HCT116 (cell line): Measurements from ENCODE around the gene CUBN. TPM values are rescaled to one million over a fixed set of nuclear protein-coding genes. Genes with fewer than 3 reads are reported as not detected.

Experiments used
- ATAC-seq: fragments of 200-7000 bp; cut with Tn5 transposase; 2 replicates; pipeline ENCODE4 v1.9.1; 2020; ENCODE audit warnings: mild to moderate bottlenecking, moderate library complexity
- BruUV-seq: library from RNA; stranded (reverse); fragments of 400-500 nt; replicated peaks from 2 replicates; lab custom pipeline; 2021; lab: Mats Ljungman, UMichigan
- CTCF ChIA-PET: fragments of 300-600 bp; sonication (Branson Sonifier 250); formaldehyde crosslinking; loops from one replicate; lab custom pipeline; 2021; ENCODE audit warnings: antibody characterized with exemption; lab: Charles Lee
- POLR2A ChIA-PET: fragments of 300-600, 350-600 bp; sonication (Branson Sonifier 250); formaldehyde crosslinking; loops from one replicate; lab custom pipeline; 2021; ENCODE audit warnings: antibody characterized with exemption; lab: Charles Lee
- RAD21 ChIA-PET, 2 experiments: fragments of 300-600 bp; sonication (Branson Sonifier 250); formaldehyde crosslinking; loops; one replicate each; lab custom pipeline; 2023; ENCODE audit warnings: low total read pairs in 2 of 2; ENCODE audit not compliant: uncharacterized antibody in 2 of 2, unreplicated experiment in 2 of 2, low non-redundant PET in 1 of 2; lab: Charles Lee
- DNase-seq: peaks from one replicate; pipeline ENCODE4 v3.0.0-alpha.2; 2010; ENCODE audit warnings: low read depth, low spot score
- H2AFZ ChIP-seq: fragments of 200-600 bp; shearing (Covaris generic), sonication (generic); 2 replicates; pipeline ENCODE4 v1.6.1; 2017; ENCODE audit warnings: low read depth, mixed run types, mixed read lengths, antibody characterized with exemption, low read length; ENCODE audit not compliant: poor library complexity, severe bottlenecking
- H3K27ac ChIP-seq: 2 replicates; pipeline ENCODE4 v1.5.1; 2012; ENCODE audit warnings: low read depth, low read length
- H3K27me3 ChIP-seq: fragments of 200-600 bp; sonication (generic); 2 replicates; pipeline ENCODE4 v1.6.1; 2016; ENCODE audit warnings: mixed run types, low read length, mixed read lengths; ENCODE audit not compliant: insufficient read depth
- H3K36me3 ChIP-seq, 2 experiments: fragments of 200-500 bp in 1 of 2; fragments of 200-600 bp in 1 of 2; sonication (Bioruptor generic) in 1 of 2; sonication (generic) in 1 of 2; 2 replicates each; pipeline versions ENCODE4 v1.5.1 to v1.6.1; 2014 to 2016; ENCODE audit warnings: low read length in 2 of 2, inconsistent platforms in 1 of 2, mixed read lengths in 1 of 2, mixed run types in 1 of 2; ENCODE audit not compliant: insufficient read depth in 2 of 2, control insufficient read depth in 1 of 2
- H3K4me1 ChIP-seq, 2 experiments: fragments of 200-600 bp in 1 of 2; sonication (generic) in 1 of 2; 2 replicates each; pipeline versions ENCODE4 v1.5.1 to v1.6.1; 2012 to 2017; ENCODE audit warnings: low read length in 2 of 2, inconsistent platforms in 1 of 2, mild to moderate bottlenecking in 1 of 2, mixed read lengths in 1 of 2, mixed run types in 1 of 2, moderate library complexity in 1 of 2; ENCODE audit not compliant: insufficient read depth in 2 of 2, control insufficient read depth in 1 of 2
- H3K4me2 ChIP-seq: fragments of 200-600 bp; sonication (generic); 2 replicates; pipeline ENCODE4 v1.6.1; 2017; ENCODE audit warnings: mixed run types, low read length, mixed read lengths
- H3K4me3 ChIP-seq, 2 experiments: fragments of 200-600 bp in 1 of 2; sonication (generic) in 1 of 2; replicated peaks in 1 of 2; 2 replicates each; pipeline ENCODE4 v1.5.1; 2011 to 2016; ENCODE audit warnings: low read length in 2 of 2, control low read depth in 1 of 2, low read depth in 1 of 2, mild to moderate bottlenecking in 1 of 2, mixed read lengths in 1 of 2, mixed run types in 1 of 2
- H3K79me2 ChIP-seq: fragments of 200-600 bp; sonication (generic); 2 replicates; pipeline ENCODE4 v1.6.1; 2017; ENCODE audit warnings: mild to moderate bottlenecking, mixed run types, low read length, moderate library complexity, mixed read lengths; ENCODE audit not compliant: insufficient read depth
- H3K9ac ChIP-seq: fragments of 200-600 bp; sonication (generic); 2 replicates; pipeline ENCODE4 v1.6.1; 2016; ENCODE audit warnings: low read length, mixed read lengths
- H3K9me2 ChIP-seq: fragments of 200-600 bp; sonication (generic), shearing (Covaris generic); 2 replicates; pipeline ENCODE4 v1.6.1; 2017; ENCODE audit warnings: mixed run types, mild to moderate bottlenecking, moderate library complexity; ENCODE audit not compliant: insufficient read depth
- H3K9me3 ChIP-seq, 2 experiments: fragments of 200-500 bp in 1 of 2; fragments of 200-600 bp in 1 of 2; sonication (Bioruptor generic) in 1 of 2; sonication (generic) in 1 of 2; 2 replicates each; pipeline ENCODE4 v1.6.1; 2014 to 2017; ENCODE audit warnings: low read length in 2 of 2, mixed read lengths in 2 of 2, inconsistent platforms in 1 of 2, low read depth in 1 of 2, mild to moderate bottlenecking in 1 of 2, mixed run types in 1 of 2, moderate library complexity in 1 of 2; ENCODE audit not compliant: control insufficient read depth in 1 of 2, insufficient read depth in 1 of 2
- H4K20me1 ChIP-seq: fragments of 200-600 bp; sonication (generic), shearing (Covaris generic); 2 replicates; pipeline ENCODE4 v1.6.1; 2017; ENCODE audit warnings: mixed run types, mild to moderate bottlenecking, moderate library complexity; ENCODE audit not compliant: insufficient read depth
- CBX3 ChIP-seq: IDR thresholded peaks from 2 replicates; pipeline ENCODE4 v1.6.1; 2012; ENCODE audit warnings: low read depth
- CEBPB ChIP-seq: IDR thresholded peaks from 2 replicates; pipeline ENCODE4 v1.6.1; 2012; ENCODE audit warnings: low read depth
- EGR1 ChIP-seq: IDR thresholded peaks from 2 replicates; pipeline ENCODE4 v1.6.1; 2012; ENCODE audit warnings: low read depth
- ELF1 ChIP-seq: IDR thresholded peaks from 2 replicates; pipeline ENCODE4 v1.6.1; 2012; ENCODE audit warnings: low read depth, borderline replicate concordance
- EZH2 ChIP-seq: fragments of 200-600 bp; sonication (generic); IDR thresholded peaks from 2 replicates; pipeline ENCODE4 v1.6.1; 2017; ENCODE audit warnings: antibody characterized with exemption, mixed run types
- EZH2phosphoT487 ChIP-seq: fragments of 200-600 bp; IDR thresholded peaks from 2 replicates; pipeline ENCODE4 v1.6.1; 2018; ENCODE audit warnings: antibody characterized with exemption, borderline replicate concordance
- FOSL1 ChIP-seq: IDR thresholded peaks from 2 replicates; pipeline ENCODE4 v1.6.1; 2012; ENCODE audit warnings: low read depth
- JUND ChIP-seq: IDR thresholded peaks from 2 replicates; pipeline ENCODE4 v1.6.1; 2012
- POLR2A ChIP-seq: IDR thresholded peaks from 2 replicates; pipeline ENCODE4 v1.7.0; 2011; ENCODE audit warnings: borderline replicate concordance; ENCODE audit not compliant: insufficient read depth, insufficient read length; ENCODE audit errors: extremely low read depth
- RAD21 ChIP-seq: IDR thresholded peaks from 2 replicates; pipeline ENCODE4 v1.6.1; 2012; ENCODE audit warnings: low read depth, mild to moderate bottlenecking
- SIN3A ChIP-seq: IDR thresholded peaks from 2 replicates; pipeline ENCODE4 v1.6.1; 2012; ENCODE audit warnings: low read depth
- SP1 ChIP-seq: IDR thresholded peaks from 2 replicates; pipeline ENCODE4 v1.6.1; 2012; ENCODE audit warnings: low read depth
- SRF ChIP-seq: IDR thresholded peaks from 2 replicates; pipeline ENCODE4 v1.6.1; 2012; ENCODE audit warnings: low read depth
- TCF7L2 ChIP-seq: IDR thresholded peaks from 2 replicates; pipeline ENCODE4 v1.7.0; 2011; ENCODE audit warnings: borderline replicate concordance, inconsistent platforms; ENCODE audit not compliant: insufficient read depth, insufficient read length; ENCODE audit errors: extremely low read depth
- YY1 ChIP-seq: IDR thresholded peaks from 2 replicates; pipeline ENCODE4 v1.6.1; 2011; ENCODE audit warnings: low read length, low read depth, moderate library complexity, mild to moderate bottlenecking; ENCODE audit not compliant: insufficient replicate concordance; ENCODE audit errors: extremely low read depth
- ZFX ChIP-seq: fragments of 450-650 bp; IDR thresholded peaks from 2 replicates; pipeline ENCODE4 v1.6.1; 2017
- ZNF274 ChIP-seq: fragments of 200-500 bp; sonication (Bioruptor generic); IDR thresholded peaks from 2 replicates; pipeline ENCODE4 v1.6.1; 2014; ENCODE audit warnings: mild to moderate bottlenecking, low read depth, low read length, inconsistent platforms
- intact Hi-C: fragments of 100-400 bp; cut with micrococcal nuclease; formaldehyde crosslinking; loops from 2 replicates; pipeline ENCODE4 v1.10.0; 2022
- total RNA-seq: library from RNA; stranded (reverse); gene quantifications from one replicate; pipeline ENCODE4 v1.2.1, GENCODE V29; 2021; ENCODE audit not compliant: unreplicated experiment
- TF ChIP-seq, protein P1 (sequence below): IDR thresholded peaks from 2 replicates; pipeline ENCODE4 v1.6.1; 2012
- TF ChIP-seq, protein P2 (sequence below): IDR thresholded peaks from 2 replicates; pipeline ENCODE4 v1.6.1; 2011; ENCODE audit warnings: mild to moderate bottlenecking, low read length, moderate library complexity; ENCODE audit not compliant: insufficient replicate concordance; ENCODE audit errors: extremely low read depth
- TF ChIP-seq, protein P3 (sequence below): IDR thresholded peaks from 2 replicates; pipeline ENCODE4 v1.6.1; 2012

Gene CUBN
- total RNA-seq, 1 experiment from 2014 or later, result 1.2 TPM

DNA sequence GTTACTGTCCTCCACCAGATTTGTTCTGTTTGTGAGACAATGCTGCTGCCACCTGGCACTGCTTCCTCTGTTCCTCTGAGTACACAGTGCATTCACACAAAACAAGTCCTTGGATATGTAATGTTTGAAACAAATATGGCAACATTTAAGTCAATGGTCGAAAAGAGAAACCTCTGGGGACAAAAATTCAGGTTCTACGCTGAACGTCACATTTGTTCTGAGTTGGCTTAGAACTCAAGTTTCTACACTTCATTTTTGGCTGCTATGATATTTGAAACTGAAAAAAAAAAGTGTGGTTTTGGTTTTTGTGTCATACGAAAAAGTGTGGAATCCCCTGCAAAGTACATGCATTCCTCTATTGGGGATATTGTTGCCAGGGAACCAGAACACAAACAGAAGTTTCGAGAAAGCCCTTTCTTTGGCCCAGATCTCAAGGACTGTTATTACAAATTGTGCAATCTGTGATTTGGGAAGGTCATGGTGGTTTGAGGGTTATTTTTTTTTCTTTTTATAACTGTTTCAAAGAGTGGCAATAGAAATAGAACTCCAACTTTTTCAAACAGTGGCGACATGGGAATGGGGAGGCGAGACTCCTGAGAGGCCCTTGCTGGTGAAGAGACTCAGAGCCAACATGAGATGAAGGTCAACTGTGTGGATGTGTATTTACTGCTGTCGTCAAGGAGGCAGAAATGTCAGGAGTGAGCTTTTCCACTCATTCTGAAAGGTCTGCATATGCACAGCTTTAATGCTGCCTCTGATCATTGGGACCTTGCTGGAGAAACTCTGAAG, 127.5 kb downstream of the CUBN start:
- POLR2A ChIA-PET, result no interaction called here
- BruUV-seq, result no TSS peak
- TF ChIP-seq SIN3A (no peak), EZH2 (no peak), POLR2A (no peak), CEBPB (no peak), CBX3 (no peak), JUND (no peak)
- intact Hi-C loops, result no loop called here
- no peaks in the 10 kb centered on the region for H3K9me3 ChIP-seq
- no peaks in the 10 kb centered on the region for H3K4me1 ChIP-seq
- no peak overlapping the region for H3K4me3 ChIP-seq
- H3K9ac ChIP-seq, result no peak overlapping the region
- no peak for DNase-seq
- H3K79me2 ChIP-seq, result no peaks in the 10 kb centered on the region
- no peak overlapping the region for H3K4me2 ChIP-seq
- CTCF ChIA-PET, result no interaction called here
- H3K9me2 ChIP-seq, result no peaks in the 10 kb centered on the region
- RAD21 ChIA-PET, result no interaction called here
- no peaks in the 10 kb centered on the region for H3K36me3 ChIP-seq
- no peaks in the 10 kb centered on the region for H3K27me3 ChIP-seq
- ATAC-seq, result no peak
- H4K20me1 ChIP-seq, result no peaks in the 10 kb centered on the region
- H2AFZ ChIP-seq, result no peak overlapping the region
- H3K27ac ChIP-seq, result no peak overlapping the region

DNA sequence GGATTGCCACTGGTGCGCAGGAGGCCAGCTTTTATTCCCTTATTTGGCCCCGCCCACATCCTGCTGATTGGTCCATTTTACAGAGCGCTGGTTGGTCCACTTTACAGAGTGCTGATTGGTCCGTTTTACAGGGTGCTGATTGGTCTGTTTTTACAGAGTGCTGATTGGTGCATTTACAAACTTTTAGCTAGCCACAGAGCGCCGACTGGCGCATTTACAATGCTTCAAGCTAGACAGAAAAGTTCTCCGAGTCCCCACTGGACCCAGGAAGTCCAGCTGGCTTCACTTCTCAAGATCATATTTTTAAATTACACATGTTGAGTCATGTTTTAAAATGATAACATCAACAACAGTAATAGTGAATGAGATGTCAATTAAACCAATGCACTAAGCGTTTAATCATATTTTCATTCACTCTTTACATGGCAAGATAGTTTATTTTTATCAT, 128.3 kb downstream of the CUBN start:
- DNase-seq, result no peak
- intact Hi-C loops, result no loop called here
- Histone ChIP-seq H3K79me2 (no peaks in the 10 kb centered on the region), H3K27me3 (no peaks in the 10 kb centered on the region), H4K20me1 (no peaks in the 10 kb centered on the region), H3K4me2 (no peak overlapping the region), H3K9me2 (no peaks in the 10 kb centered on the region), H3K9me3 (no peaks in the 10 kb centered on the region), H3K36me3 (no peaks in the 10 kb centered on the region), H2AFZ (no peak overlapping the region)
- no peak for ATAC-seq
- CTCF ChIA-PET, result no interaction called here
- RAD21 ChIA-PET, result no interaction called here
- no TSS peak for BruUV-seq
- no peak for TF ChIP-seq EGR1
- no peak for TF ChIP-seq EZH2
- TF ChIP-seq ZNF274, result no peak
- no peak for TF ChIP-seq SP1
- TF ChIP-seq, protein P1, sequence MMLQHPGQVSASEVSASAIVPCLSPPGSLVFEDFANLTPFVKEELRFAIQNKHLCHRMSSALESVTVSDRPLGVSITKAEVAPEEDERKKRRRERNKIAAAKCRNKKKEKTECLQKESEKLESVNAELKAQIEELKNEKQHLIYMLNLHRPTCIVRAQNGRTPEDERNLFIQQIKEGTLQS, result no peak
- TF ChIP-seq SRF, result no peak
- TF ChIP-seq ZFX, result no peak
- TF ChIP-seq POLR2A, result no peak
- TF ChIP-seq, protein P2, sequence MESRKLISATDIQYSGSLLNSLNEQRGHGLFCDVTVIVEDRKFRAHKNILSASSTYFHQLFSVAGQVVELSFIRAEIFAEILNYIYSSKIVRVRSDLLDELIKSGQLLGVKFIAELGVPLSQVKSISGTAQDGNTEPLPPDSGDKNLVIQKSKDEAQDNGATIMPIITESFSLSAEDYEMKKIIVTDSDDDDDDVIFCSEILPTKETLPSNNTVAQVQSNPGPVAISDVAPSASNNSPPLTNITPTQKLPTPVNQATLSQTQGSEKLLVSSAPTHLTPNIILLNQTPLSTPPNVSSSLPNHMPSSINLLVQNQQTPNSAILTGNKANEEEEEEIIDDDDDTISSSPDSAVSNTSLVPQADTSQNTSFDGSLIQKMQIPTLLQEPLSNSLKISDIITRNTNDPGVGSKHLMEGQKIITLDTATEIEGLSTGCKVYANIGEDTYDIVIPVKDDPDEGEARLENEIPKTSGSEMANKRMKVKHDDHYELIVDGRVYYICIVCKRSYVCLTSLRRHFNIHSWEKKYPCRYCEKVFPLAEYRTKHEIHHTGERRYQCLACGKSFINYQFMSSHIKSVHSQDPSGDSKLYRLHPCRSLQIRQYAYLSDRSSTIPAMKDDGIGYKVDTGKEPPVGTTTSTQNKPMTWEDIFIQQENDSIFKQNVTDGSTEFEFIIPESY, result no peak
- TF ChIP-seq ELF1, result no peak
- TF ChIP-seq CBX3, result no peak
- TF ChIP-seq YY1, result no peak
- no peak for TF ChIP-seq RAD21
- TF ChIP-seq EZH2phosphoT487, result no peak
- TF ChIP-seq JUND, result no peak
- TF ChIP-seq TCF7L2, result no peak
- no peak for TF ChIP-seq FOSL1
- TF ChIP-seq, protein P3, sequence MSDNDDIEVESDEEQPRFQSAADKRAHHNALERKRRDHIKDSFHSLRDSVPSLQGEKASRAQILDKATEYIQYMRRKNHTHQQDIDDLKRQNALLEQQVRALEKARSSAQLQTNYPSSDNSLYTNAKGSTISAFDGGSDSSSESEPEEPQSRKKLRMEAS, result no peak
- TF ChIP-seq, all 23 proteins: peak for 0
- Histone ChIP-seq H3K27ac (no peak overlapping the region), H3K9ac (no peak overlapping the region), H3K4me3 (no peak overlapping the region), H3K4me1 (no peaks in the 10 kb centered on the region)
- POLR2A ChIA-PET, result no interaction called here
